Central memory CD8-positive, alpha-beta T cell (primary cell): ENCODE data around the gene CYTH1.

Experiments used
- ATAC-seq: fragments of 150-1000 bp; cut with Tn5 transposase; replicated peaks from 2 replicates; pipeline ENCODE4 v1.10.0; 2022; ENCODE audit warnings: mild to moderate bottlenecking, moderate FRiP score, moderate number of reproducible peaks; ENCODE audit not compliant: poor library complexity, severe bottlenecking; ENCODE audit errors: extremely low read depth
- DNase-seq, 2 donors: peaks; one replicate each; pipeline ENCODE4 v3.0.0; 2021; ENCODE audit warnings: low spot score in 2 of 2
- H3K27ac Mint-ChIP-seq: one replicate; pipeline ENCODE4 v1.8.0; 2022; ENCODE audit warnings: low read depth, mild to moderate bottlenecking, moderate library complexity, mixed read lengths
- H3K27me3 Mint-ChIP-seq: one replicate; pipeline ENCODE4 v1.8.0; 2022; ENCODE audit warnings: mixed read lengths
- H3K36me3 Mint-ChIP-seq: one replicate; pipeline ENCODE4 v1.8.0; 2022; ENCODE audit warnings: mild to moderate bottlenecking, moderate library complexity, mixed read lengths; ENCODE audit not compliant: insufficient read depth
- H3K4me1 Mint-ChIP-seq: one replicate; pipeline ENCODE4 v1.8.0; 2022; ENCODE audit warnings: mixed read lengths
- H3K4me3 Mint-ChIP-seq: one replicate; pipeline ENCODE4 v1.8.0; 2022; ENCODE audit warnings: mild to moderate bottlenecking, moderate library complexity, mixed read lengths
- H3K9me3 Mint-ChIP-seq: one replicate; pipeline ENCODE4 v1.8.0; 2022; ENCODE audit warnings: mixed read lengths

Gene CYTH1

GRCh38 chr17:78729641-78730040 is 52.4 kb downstream of the CYTH1 start:
- Mint-ChIP-seq H3K27ac (no peak overlapping the region), H3K27me3 (no peaks in the 10 kb centered on the region), H3K36me3 (peaks cover 40% of the 10 kb centered on the region), H3K4me1 (peaks cover 85% of the 10 kb centered on the region), H3K9me3 (no peaks in the 10 kb centered on the region), H3K4me3 (peak overlapping the region; percentile 8)
- ATAC-seq (no peak), DNase-seq (no peak)

GRCh38 chr17:78728495-78728894 is 53.6 kb downstream of the CYTH1 start:
- no peak for DNase-seq
- Mint-ChIP-seq H3K36me3 (peaks cover 42% of the 10 kb centered on the region), H3K9me3 (no peaks in the 10 kb centered on the region), H3K4me3 (no peak overlapping the region), H3K27me3 (no peaks in the 10 kb centered on the region), H3K27ac (peak overlapping the region; percentile 73), H3K4me1 (peaks cover 90% of the 10 kb centered on the region)
- ATAC-seq = no peak

- ATAC-seq = no peak
- Mint-ChIP-seq H3K27me3 (no peaks in the 10 kb centered on the region), H3K36me3 (peaks cover 48% of the 10 kb centered on the region), H3K27ac (peak overlapping the region; percentile 59), H3K4me3 (peak overlapping the region; percentile 73), H3K9me3 (no peaks in the 10 kb centered on the region), H3K4me1 (peaks cover 90% of the 10 kb centered on the region)
- DNase-seq = no peak
Measured at GRCh38 chr17:78727476-78728229, 54.4 kb downstream of the CYTH1 start.

- no peaks in the 10 kb centered on the region for H3K27me3 Mint-ChIP-seq
- H3K27ac Mint-ChIP-seq = peak overlapping the region; percentile 59
- ATAC-seq (no peak), DNase-seq (no peak)
- peaks cover 89% of the 10 kb centered on the region for H3K4me1 Mint-ChIP-seq
- H3K36me3 Mint-ChIP-seq = peaks cover 48% of the 10 kb centered on the region
- H3K4me3 Mint-ChIP-seq = peak overlapping the region; percentile 73
- no peaks in the 10 kb centered on the region for H3K9me3 Mint-ChIP-seq
Measured at GRCh38 chr17:78727057-78727456, 55.0 kb downstream of the CYTH1 start.

GRCh38 chr17:78726513-78726912 is 55.6 kb downstream of the CYTH1 start:
- H3K36me3 Mint-ChIP-seq = peaks cover 47% of the 10 kb centered on the region
- peak overlapping the region; percentile 59 for H3K27ac Mint-ChIP-seq
- H3K4me3 Mint-ChIP-seq = peak overlapping the region; percentile 73
- H3K4me1 Mint-ChIP-seq = peaks cover 89% of the 10 kb centered on the region
- no peaks in the 10 kb centered on the region for H3K9me3 Mint-ChIP-seq
- ATAC-seq (no peak), DNase-seq (no peak)
- no peaks in the 10 kb centered on the region for H3K27me3 Mint-ChIP-seq

- Mint-ChIP-seq H3K27ac (peak overlapping the region; percentile 59), H3K27me3 (no peaks in the 10 kb centered on the region), H3K4me3 (peak overlapping the region; percentile 73), H3K4me1 (peaks cover 89% of the 10 kb centered on the region), H3K36me3 (peaks cover 43% of the 10 kb centered on the region), H3K9me3 (no peaks in the 10 kb centered on the region)
- DNase-seq = no peak
- ATAC-seq = peak; percentile 74
Measured at GRCh38 chr17:78725448-78726021, 56.5 kb downstream of the CYTH1 start.

- Mint-ChIP-seq H3K4me3 (peak overlapping the region; percentile 73), H3K36me3 (peaks cover 43% of the 10 kb centered on the region), H3K27me3 (no peaks in the 10 kb centered on the region), H3K4me1 (peaks cover 90% of the 10 kb centered on the region), H3K27ac (peak overlapping the region; percentile 59), H3K9me3 (no peaks in the 10 kb centered on the region)
- no peak for DNase-seq
- ATAC-seq = no peak
Measured at GRCh38 chr17:78724999-78725398, 57.1 kb downstream of the CYTH1 start.

- Mint-ChIP-seq H3K36me3 (peaks cover 45% of the 10 kb centered on the region), H3K27me3 (no peaks in the 10 kb centered on the region), H3K9me3 (no peaks in the 10 kb centered on the region), H3K27ac (peak overlapping the region; percentile 59), H3K4me1 (peaks cover 90% of the 10 kb centered on the region), H3K4me3 (peak overlapping the region; percentile 73)
- DNase-seq (no peak), ATAC-seq (no peak)
Measured at GRCh38 chr17:78724544-78724943, 57.5 kb downstream of the CYTH1 start.

GRCh38 chr17:78723957-78724356 is 58.1 kb downstream of the CYTH1 start:
- H3K4me3 Mint-ChIP-seq = peak overlapping the region; percentile 73
- no peaks in the 10 kb centered on the region for H3K9me3 Mint-ChIP-seq
- H3K4me1 Mint-ChIP-seq = peaks cover 90% of the 10 kb centered on the region
- H3K27ac Mint-ChIP-seq = peak overlapping the region; percentile 59
- no peak for DNase-seq
- no peaks in the 10 kb centered on the region for H3K27me3 Mint-ChIP-seq
- no peak for ATAC-seq
- peaks cover 49% of the 10 kb centered on the region for H3K36me3 Mint-ChIP-seq

GRCh38 chr17:78723001-78723796 is 58.9 kb downstream of the CYTH1 start:
- ATAC-seq (no peak), DNase-seq (no peak)
- Mint-ChIP-seq H3K27ac (peak overlapping the region; percentile 59), H3K4me3 (peak overlapping the region; percentile 73), H3K27me3 (no peaks in the 10 kb centered on the region), H3K4me1 (peaks cover 90% of the 10 kb centered on the region), H3K36me3 (peaks cover 49% of the 10 kb centered on the region), H3K9me3 (no peaks in the 10 kb centered on the region)

GRCh38 chr17:78722246-78722761 is 59.8 kb downstream of the CYTH1 start:
- Mint-ChIP-seq H3K4me3 (peak overlapping the region; percentile 73), H3K27me3 (no peaks in the 10 kb centered on the region), H3K4me1 (peaks cover 92% of the 10 kb centered on the region)

GRCh38 chr17:78719630-78720298 is 62.3 kb downstream of the CYTH1 start:
- ATAC-seq (no peak), DNase-seq (no peak)
- peak overlapping the region; percentile 55 for H3K4me3 Mint-ChIP-seq
- peaks cover 35% of the 10 kb centered on the region for H3K36me3 Mint-ChIP-seq
- H3K27ac Mint-ChIP-seq = peak overlapping the region; percentile 73
- H3K9me3 Mint-ChIP-seq = no peaks in the 10 kb centered on the region
- H3K27me3 Mint-ChIP-seq = no peaks in the 10 kb centered on the region
- H3K4me1 Mint-ChIP-seq = peaks cover 92% of the 10 kb centered on the region

More at GRCh38 chr17:78722246-78722761, 59.8 kb downstream of the CYTH1 start:
- Mint-ChIP-seq H3K27ac (peak overlapping the region; percentile 49), H3K9me3 (no peaks in the 10 kb centered on the region), H3K36me3 (peaks cover 46% of the 10 kb centered on the region)
- no peak for DNase-seq
- ATAC-seq = no peak
